ENCODE results near the gene EPB41L5. TPM values are rescaled to one million over a fixed set of nuclear protein-coding genes. Genes with fewer than 3 reads are reported as not detected.
"Not testable (repeated sequence)": the region's sequence is repeated elsewhere in the genome, so short reads cannot be mapped to it uniquely, and the experiment has no call there.

EPB41L5 gene
- total RNA-seq, 1 donor from 2014 or later: 1.8 TPM

GRCh38 chr2:120100627-120101026 lies 87.8 kb downstream of the EPB41L5 start:
- intact Hi-C loops (cut with micrococcal nuclease): loop anchor here (10.0 kb wide), 1 partner anchor 454 kb away; no protein-coding TSS in a partner anchor

DNA sequence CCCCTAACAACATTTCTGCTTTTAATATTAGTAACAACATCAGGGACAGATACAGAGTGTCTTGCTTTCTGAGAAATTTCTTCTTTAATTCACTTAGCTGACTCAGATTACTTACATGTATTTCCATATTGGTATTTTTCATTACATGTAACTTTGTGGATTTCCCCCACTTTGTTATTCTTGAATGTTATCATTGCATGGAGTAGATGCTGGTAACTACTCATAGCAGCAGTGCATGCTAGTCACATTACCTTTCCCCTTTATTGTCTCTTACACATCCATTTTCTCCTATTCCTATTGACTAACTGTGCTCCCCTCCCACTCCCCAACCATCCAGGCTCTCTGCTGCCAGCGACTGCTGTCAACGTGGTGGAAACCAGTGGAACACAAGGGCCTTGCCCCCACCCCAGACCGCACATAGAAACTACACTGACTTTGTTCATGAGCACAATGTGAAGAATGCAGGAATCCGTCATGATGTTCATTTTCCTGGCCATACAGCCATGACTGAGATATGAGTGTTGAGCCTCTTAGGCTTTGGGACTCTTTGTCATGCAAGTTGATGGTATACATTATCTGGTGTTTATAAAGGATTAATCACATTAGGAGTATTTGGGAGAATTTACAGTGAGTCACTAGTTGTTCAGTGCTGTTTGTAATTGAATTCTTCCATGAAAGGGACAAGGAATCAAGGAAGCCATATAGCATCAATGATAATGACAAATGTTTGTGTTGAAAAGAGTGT lies 91.0 kb downstream of the EPB41L5 start:
- intact Hi-C loops (cut with micrococcal nuclease): loop anchor here (10.0 kb wide), 1 partner anchor 451 kb away; no protein-coding TSS in a partner anchor

- intact Hi-C loops (cut with micrococcal nuclease): loop anchor here (5.0 to 10.0 kb wide), 2 partner anchors 237 to 450 kb away; no protein-coding TSS in a partner anchor
These were observed 91.9 kb downstream of the EPB41L5 start for GRCh38 chr2:120104772-120105171.

DNA sequence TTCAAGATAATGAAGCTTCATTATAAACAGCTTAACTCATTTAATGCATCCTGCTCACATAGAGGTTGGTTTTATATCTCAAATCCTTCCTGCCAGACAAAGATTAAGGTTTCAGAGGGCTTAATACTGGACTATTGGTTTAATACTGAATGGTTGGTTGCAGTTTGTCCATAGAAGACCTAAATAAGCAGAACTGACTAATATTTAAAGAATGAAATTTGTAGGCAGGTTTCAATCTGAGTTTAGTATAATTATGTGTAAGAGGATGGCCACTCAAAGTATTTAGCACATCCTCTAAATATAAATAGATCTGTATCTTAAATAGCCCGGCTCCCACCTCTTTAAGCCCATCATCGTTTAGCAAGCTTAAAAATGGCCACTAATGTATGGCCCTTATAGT lies 92.5 kb downstream of the EPB41L5 start:
- intact Hi-C loops (cut with micrococcal nuclease): loop anchor here (5.0 to 10.0 kb wide), 2 partner anchors 238 to 449 kb away; no protein-coding TSS in a partner anchor

DNA sequence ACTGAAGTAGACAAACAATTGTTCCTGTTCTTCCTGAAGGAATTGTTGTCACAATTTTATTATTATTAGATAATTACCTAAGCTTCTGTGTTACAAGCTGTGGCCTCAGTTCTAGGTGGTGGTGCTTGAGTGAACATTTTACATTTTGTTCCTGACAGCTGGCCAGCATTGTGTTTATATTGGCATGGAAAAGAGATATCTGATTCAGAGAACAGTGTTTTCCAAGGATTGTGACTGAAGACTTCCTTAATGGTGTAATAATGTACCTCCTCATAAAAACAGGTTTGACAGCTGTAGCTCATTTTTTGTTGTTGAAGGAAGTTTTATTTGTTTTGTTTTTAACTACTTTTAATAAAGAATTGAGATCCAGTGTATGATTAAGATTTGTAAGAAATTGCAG lies 95.2 kb downstream of the EPB41L5 start:
- intact Hi-C loops (cut with micrococcal nuclease): loop anchor here (5.0 to 10.0 kb wide), 2 partner anchors 241 to 447 kb away; no protein-coding TSS in a partner anchor

GRCh38 chr2:120108749-120109148 lies 95.9 kb downstream of the EPB41L5 start:
- intact Hi-C loops (cut with micrococcal nuclease): loop anchor here (1.0 to 10.0 kb wide), 9 partner anchors 69 to 572 kb away; partner anchors contain the start of genes TMEM177 and TMEM185B

- intact Hi-C loops (cut with micrococcal nuclease): loop anchor here (1.0 to 10.0 kb wide), 9 partner anchors 68 to 571 kb away; partner anchors contain the start of genes TMEM177 and TMEM185B
These were observed 96.5 kb downstream of the EPB41L5 start for GRCh38 chr2:120109186-120110061.

- intact Hi-C loops (cut with micrococcal nuclease): no loop called here
These were observed 97.1 kb downstream of the EPB41L5 start for GRCh38 chr2:120110062-120110362.

DNA sequence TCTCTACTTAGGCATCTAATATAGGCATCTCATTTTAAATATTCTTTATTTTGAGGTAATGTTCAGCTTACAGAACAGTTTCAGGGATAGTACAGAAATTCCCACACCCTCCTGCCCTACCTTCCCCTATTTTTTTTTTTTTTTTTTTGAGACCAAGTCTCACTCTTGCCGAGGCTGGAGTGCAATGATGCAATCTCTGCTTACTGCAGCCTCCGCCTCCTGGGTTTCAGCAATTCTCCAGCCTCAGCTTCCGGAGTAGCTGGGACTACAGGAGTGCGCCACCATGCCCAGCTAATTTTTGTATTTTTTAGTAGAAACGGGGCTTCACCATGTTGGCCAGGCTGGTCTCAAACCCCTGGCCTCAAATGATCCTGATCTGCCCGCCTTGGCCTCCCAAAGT lies 97.6 kb downstream of the EPB41L5 start:
- intact Hi-C loops (cut with micrococcal nuclease): no loop called here

DNA sequence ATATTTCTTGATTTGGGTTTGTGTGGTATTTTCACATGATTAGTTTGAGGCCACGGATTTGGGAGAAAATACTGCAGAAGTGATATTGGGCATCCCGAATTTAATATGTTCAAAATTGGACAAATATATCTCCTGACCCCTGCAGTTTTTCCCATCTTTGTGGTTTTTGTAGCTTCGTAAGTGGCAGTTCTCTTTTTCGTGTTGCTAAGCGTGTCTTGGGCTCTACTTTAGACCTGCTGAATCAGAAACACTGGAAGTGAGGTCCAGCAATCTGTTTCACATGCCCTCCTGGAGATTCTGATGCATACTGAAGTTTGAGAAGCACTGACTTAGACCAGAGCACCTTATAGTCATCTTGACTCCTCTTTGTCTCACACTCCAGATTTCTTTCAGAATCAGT lies 98.3 kb downstream of the EPB41L5 start:
- intact Hi-C loops (cut with micrococcal nuclease): no loop called here

DNA sequence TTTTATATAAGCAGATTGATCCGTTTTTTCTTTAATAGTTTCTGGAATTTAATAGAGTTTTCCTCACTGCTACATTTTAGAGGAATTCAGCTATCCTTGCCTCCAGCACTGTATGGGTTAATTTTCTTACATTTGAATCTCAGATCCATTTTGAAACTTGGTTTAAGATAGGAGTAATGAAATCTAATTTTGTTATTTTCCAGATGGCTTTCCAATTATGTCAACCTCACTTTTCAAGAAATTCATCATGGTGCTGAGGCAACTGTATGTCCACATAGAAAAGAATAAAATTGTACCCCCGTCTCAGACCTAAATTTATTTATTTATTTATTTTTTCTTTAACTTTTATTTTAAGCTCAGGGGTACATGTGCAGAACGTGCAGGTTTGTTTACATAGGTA lies 105.1 kb downstream of the EPB41L5 start:
- intact Hi-C loops (cut with micrococcal nuclease): no loop called here

GRCh38 chr2:120118471-120118870 lies 105.6 kb downstream of the EPB41L5 start:
- intact Hi-C loops (cut with micrococcal nuclease): no loop called here

- intact Hi-C loops (cut with micrococcal nuclease): not testable (repeated sequence)
These were observed 108.5 kb downstream of the EPB41L5 start for GRCh38 chr2:120121337-120121736.

DNA sequence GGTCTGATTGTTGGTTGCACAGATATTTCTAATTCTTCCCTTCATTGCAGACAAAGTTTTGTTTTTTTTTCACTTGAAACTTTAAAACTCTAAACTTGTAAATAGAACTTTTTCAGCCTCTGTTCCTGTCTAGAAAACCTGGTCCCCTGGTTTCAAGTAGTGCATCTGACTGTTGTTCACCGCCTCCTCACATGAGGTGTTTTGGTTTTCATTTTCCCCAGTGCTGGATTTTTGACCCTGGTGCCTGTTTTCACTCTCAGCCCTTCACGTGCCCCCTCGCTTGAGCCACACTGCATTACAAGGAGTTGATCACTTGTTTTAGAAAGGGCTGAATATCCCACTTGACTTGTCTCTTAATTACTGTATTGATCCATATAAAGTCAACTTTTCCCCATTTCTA lies 110.2 kb downstream of the EPB41L5 start:
- intact Hi-C loops (cut with micrococcal nuclease): no loop called here

GRCh38 chr2:120125195-120125594 lies 112.3 kb downstream of the EPB41L5 start:
- intact Hi-C loops (cut with micrococcal nuclease): no loop called here

DNA sequence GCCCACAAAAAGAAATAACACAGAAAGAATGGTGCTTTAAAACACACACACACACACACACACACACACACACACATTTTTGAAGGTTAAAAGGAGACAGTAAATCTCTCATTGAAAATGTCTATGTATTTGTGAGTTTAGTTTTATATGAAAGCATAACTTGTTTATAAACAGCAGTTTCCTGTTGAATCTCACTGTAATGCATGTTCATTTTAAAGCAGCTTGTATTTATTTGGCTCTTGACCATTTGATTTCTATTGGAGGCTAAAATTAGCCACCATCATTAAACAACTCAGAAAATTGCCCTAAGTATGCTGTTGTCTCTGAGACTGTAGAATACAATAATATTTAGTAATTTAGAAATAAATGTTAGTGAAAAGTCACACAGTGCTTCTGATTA lies 115.3 kb downstream of the EPB41L5 start:
- intact Hi-C loops (cut with micrococcal nuclease): no loop called here

GRCh38 chr2:120132190-120132589 lies 119.3 kb downstream of the EPB41L5 start:
- intact Hi-C loops (cut with micrococcal nuclease): no loop called here

- intact Hi-C loops (cut with micrococcal nuclease): no loop called here
These were observed 119.8 kb downstream of the EPB41L5 start for GRCh38 chr2:120132691-120133090.

DNA sequence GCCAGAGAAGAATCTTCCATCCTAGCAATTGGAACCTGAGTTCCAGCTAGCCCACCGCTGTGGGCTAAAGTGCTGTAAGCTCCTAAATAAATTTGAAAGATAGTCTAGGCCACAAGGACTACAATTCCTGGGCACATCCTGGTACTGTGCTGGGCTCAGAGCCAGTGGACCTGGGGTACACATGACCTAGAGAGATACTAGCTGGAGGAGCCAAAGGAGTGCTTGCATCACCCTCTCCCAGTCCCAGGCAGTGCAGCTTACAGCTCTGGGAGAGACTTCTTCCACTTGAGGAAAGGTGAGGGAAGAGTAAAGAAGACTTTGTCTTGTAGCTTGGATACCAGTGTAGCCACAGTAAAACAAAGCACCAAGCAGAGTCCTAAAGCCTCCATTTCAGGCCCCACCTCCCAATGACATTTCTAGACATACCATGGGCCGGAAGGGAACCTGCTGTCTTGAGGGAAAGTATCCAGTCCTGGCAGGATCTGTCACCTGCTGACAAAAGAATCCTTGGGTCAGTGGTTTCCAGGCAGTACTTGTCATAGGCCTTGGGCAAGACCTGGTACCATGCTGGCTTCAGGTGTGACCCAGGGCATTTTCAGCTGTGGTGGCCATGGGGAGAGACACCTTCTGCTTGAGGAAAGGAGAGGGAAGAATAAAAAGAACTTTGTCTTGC lies 120.8 kb downstream of the EPB41L5 start:
- intact Hi-C loops (cut with micrococcal nuclease): no loop called here

- intact Hi-C loops (cut with micrococcal nuclease): no loop called here
These were observed 121.4 kb downstream of the EPB41L5 start for GRCh38 chr2:120134263-120134662.

- intact Hi-C loops (cut with micrococcal nuclease): not testable (repeated sequence)
These were observed 122.1 kb downstream of the EPB41L5 start for GRCh38 chr2:120135013-120135412.
